Mammary epithelial cell (primary cell): ENCODE data around the gene NUP155.

Source experiments
- EZH2 ChIP-seq: IDR thresholded peaks from 2 replicates; pipeline ENCODE4 v1.6.1; 2012; ENCODE audit warnings: low read length, inconsistent platforms, borderline replicate concordance
- TF ChIP-seq, protein P1 (sequence below), 2 donors: IDR thresholded peaks in 1 of 2; conservative IDR thresholded peaks in 1 of 2; 2 replicates each; pipeline ENCODE4 v1.5.1; 2011 to 2012; ENCODE audit warnings: inconsistent platforms in 2 of 2, low read length in 2 of 2, mild to moderate bottlenecking in 2 of 2, control low read depth in 1 of 2, low read depth in 1 of 2; ENCODE audit not compliant: insufficient read depth in 1 of 2; ENCODE audit errors: extremely low read depth in 1 of 2

GRCh38 chr5:37255774-37256358, 115.0 kb downstream of the NUP155 start:
- TF ChIP-seq, protein P1, sequence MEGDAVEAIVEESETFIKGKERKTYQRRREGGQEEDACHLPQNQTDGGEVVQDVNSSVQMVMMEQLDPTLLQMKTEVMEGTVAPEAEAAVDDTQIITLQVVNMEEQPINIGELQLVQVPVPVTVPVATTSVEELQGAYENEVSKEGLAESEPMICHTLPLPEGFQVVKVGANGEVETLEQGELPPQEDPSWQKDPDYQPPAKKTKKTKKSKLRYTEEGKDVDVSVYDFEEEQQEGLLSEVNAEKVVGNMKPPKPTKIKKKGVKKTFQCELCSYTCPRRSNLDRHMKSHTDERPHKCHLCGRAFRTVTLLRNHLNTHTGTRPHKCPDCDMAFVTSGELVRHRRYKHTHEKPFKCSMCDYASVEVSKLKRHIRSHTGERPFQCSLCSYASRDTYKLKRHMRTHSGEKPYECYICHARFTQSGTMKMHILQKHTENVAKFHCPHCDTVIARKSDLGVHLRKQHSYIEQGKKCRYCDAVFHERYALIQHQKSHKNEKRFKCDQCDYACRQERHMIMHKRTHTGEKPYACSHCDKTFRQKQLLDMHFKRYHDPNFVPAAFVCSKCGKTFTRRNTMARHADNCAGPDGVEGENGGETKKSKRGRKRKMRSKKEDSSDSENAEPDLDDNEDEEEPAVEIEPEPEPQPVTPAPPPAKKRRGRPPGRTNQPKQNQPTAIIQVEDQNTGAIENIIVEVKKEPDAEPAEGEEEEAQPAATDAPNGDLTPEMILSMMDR (conservative IDR thresholded peaks at IDR 0.05 in 1 of 2, IDR thresholded peaks at IDR 0.05 in 1 of 2; ENCODE audit: extremely low read depth in 1 of 2, insufficient read depth in 1 of 2, low read depth in 1 of 2, low read length in 2 of 2), result no peak
- TF ChIP-seq EZH2, result no peak
